NCI-H460 (cell line): ENCODE data around the gene MUC4. TPM values are rescaled to one million over a fixed set of nuclear protein-coding genes. Genes with fewer than 3 reads are reported as not detected.
"Not testable (repeated sequence)": the region's sequence is repeated elsewhere in the genome, so short reads cannot be mapped to it uniquely, and the experiment has no call there.

Source experiments
- DNase-seq: peaks from one replicate; pipeline ENCODE4 v3.0.0-alpha.2; 2016; ENCODE audit warnings: low read depth; ENCODE audit errors: extremely low read depth
- total RNA-seq: library from RNA; depleted of rRNA; stranded (reverse); fragments of >200 nt; shearing (Covaris generic); gene quantifications from 2 replicates; pipeline ENCODE4 v1.2.3, GENCODE V29; 2014

The MUC4 gene
- total RNA-seq, 1 experiment from 2014 or later = not detected

- no peak for DNase-seq
Measured at GRCh38 chr3:195813916-195814640, 2.3 kb upstream of the MUC4 start.

- DNase-seq = no peak
Measured at GRCh38 chr3:195812366-195812765, 637 bp upstream of the MUC4 start.

GRCh38 chr3:195810455-195810845 lies 1.3 kb downstream of the MUC4 start:
- no peak for DNase-seq

GRCh38 chr3:195809796-195810454 lies 1.8 kb downstream of the MUC4 start:
- no peak for DNase-seq

GRCh38 chr3:195809291-195809785 lies 2.4 kb downstream of the MUC4 start:
- DNase-seq = no peak

GRCh38 chr3:195808741-195809290 lies 2.9 kb downstream of the MUC4 start:
- DNase-seq = no peak

GRCh38 chr3:195807681-195808121 lies 4.0 kb downstream of the MUC4 start:
- no peak for DNase-seq

- DNase-seq = no peak
Measured at GRCh38 chr3:195806916-195807231, 4.9 kb downstream of the MUC4 start.

GRCh38 chr3:195806211-195806915 lies 5.4 kb downstream of the MUC4 start:
- no peak for DNase-seq

- DNase-seq = not testable (repeated sequence)
Measured at GRCh38 chr3:195805588-195805987, 6.1 kb downstream of the MUC4 start.

GRCh38 chr3:195805181-195805580 lies 6.5 kb downstream of the MUC4 start:
- DNase-seq = no peak

GRCh38 chr3:195803289-195803908 lies 8.3 kb downstream of the MUC4 start:
- DNase-seq = no peak

- DNase-seq = no peak
Measured at GRCh38 chr3:195802795-195803194, 8.9 kb downstream of the MUC4 start.

GRCh38 chr3:195802261-195802701 lies 9.4 kb downstream of the MUC4 start:
- no peak for DNase-seq

- DNase-seq = no peak
Measured at GRCh38 chr3:195801251-195802183, 10.2 kb downstream of the MUC4 start.

GRCh38 chr3:195800240-195800639 lies 11.5 kb downstream of the MUC4 start:
- no peak for DNase-seq

GRCh38 chr3:195796795-195797194 lies 14.9 kb downstream of the MUC4 start:
- no peak for DNase-seq

GRCh38 chr3:195794708-195795107 lies 17.0 kb downstream of the MUC4 start:
- DNase-seq = no peak

- DNase-seq = not testable (repeated sequence)
Measured at GRCh38 chr3:195792621-195793020, 19.1 kb downstream of the MUC4 start.

- DNase-seq = no peak
Measured at GRCh38 chr3:195790901-195791300, 20.8 kb downstream of the MUC4 start.
